SK-N-SH (cell line): ENCODE measurements around the gene TAMM41. TPM values are rescaled to one million over a fixed set of nuclear protein-coding genes. Genes with fewer than 3 reads are reported as not detected.
"Not testable (repeated sequence)": the region's sequence is repeated elsewhere in the genome, so short reads cannot be mapped to it uniquely, and the experiment has no call there.

ENCODE experiments used
- CTCF ChIA-PET: fragments of 300-600, 350-600 bp; formaldehyde crosslinking; extraction: SDS; loops from one replicate; lab custom pipeline; 2021; lab: Yijun Ruan, JAX
- POLR2A ChIA-PET: fragments of 350-600 bp; sonication (Branson Sonifier 250); formaldehyde crosslinking; extraction: SDS; loops from one replicate; lab custom pipeline; 2020; ENCODE audit warnings: antibody characterized with exemption, inconsistent platforms; lab: Yijun Ruan, JAX
- DNase-seq: peaks from one replicate; pipeline ENCODE4 v3.0.0; 2012
- H2AFZ ChIP-seq: fragments of 200-600 bp; sonication (generic); 2 replicates; pipeline ENCODE4 v1.8.1; 2016; ENCODE audit warnings: antibody characterized with exemption, mild to moderate bottlenecking, low read depth
- H3F3A ChIP-seq: fragments of 200-600 bp; sonication (generic); replicated peaks from 2 replicates; pipeline ENCODE3; 2016; ENCODE audit warnings: antibody characterized with exemption, mild to moderate bottlenecking; ENCODE audit not compliant: insufficient read depth
- H3K27ac ChIP-seq, 2 experiments: fragments of 200-500 bp in 1 of 2; fragments of 200-600 bp in 1 of 2; sonication (Bioruptor generic) in 1 of 2; sonication (generic), shearing (Covaris generic) in 1 of 2; 2 replicates each; pipeline versions ENCODE4 v1.5.1 to v1.6.1; 2014 to 2016; ENCODE audit warnings: low read depth in 2 of 2, inconsistent platforms in 1 of 2, low read length in 1 of 2, mild to moderate bottlenecking in 1 of 2, mixed read lengths in 1 of 2
- H3K27me3 ChIP-seq: fragments of 200-600 bp; sonication (generic), shearing (Covaris generic); 2 replicates; pipeline ENCODE4 v1.6.1; 2016; ENCODE audit warnings: mixed run types; ENCODE audit not compliant: insufficient read depth
- H3K36me3 ChIP-seq, 2 experiments: fragments of 200-500 bp in 1 of 2; fragments of 200-600 bp in 1 of 2; sonication (Bioruptor generic) in 1 of 2; sonication (generic) in 1 of 2; replicated peaks in 1 of 2; 2 replicates each; pipeline versions ENCODE3 to v1.5.1; 2014 to 2016; ENCODE audit warnings: low read length in 1 of 2, mild to moderate bottlenecking in 1 of 2; ENCODE audit not compliant: insufficient read depth in 2 of 2, control insufficient read depth in 1 of 2
- H3K4me1 ChIP-seq, 2 experiments: fragments of 200-500 bp in 1 of 2; fragments of 200-600 bp in 1 of 2; sonication (Bioruptor generic) in 1 of 2; sonication (generic), shearing (Covaris generic) in 1 of 2; 2 replicates each; pipeline versions ENCODE4 v1.5.1 to v1.6.1; 2014 to 2016; ENCODE audit warnings: low read depth in 1 of 2, low read length in 1 of 2, mixed run types in 1 of 2; ENCODE audit not compliant: insufficient read depth in 2 of 2, control insufficient read depth in 1 of 2
- H3K4me2 ChIP-seq: fragments of 200-600 bp; sonication (generic), shearing (Covaris generic); 2 replicates; pipeline ENCODE4 v1.6.1; 2017; ENCODE audit warnings: mixed run types
- H3K4me3 ChIP-seq, 2 experiments: fragments of 200-500 bp in 1 of 2; fragments of 200-600 bp in 1 of 2; sonication (Bioruptor generic) in 1 of 2; sonication (generic), shearing (Covaris generic) in 1 of 2; 2 replicates each; pipeline versions ENCODE4 v1.5.1 to v1.8.1; 2014 to 2016; ENCODE audit warnings: low read depth in 2 of 2, inconsistent platforms in 1 of 2, low read length in 1 of 2, mild to moderate bottlenecking in 1 of 2, mixed read lengths in 1 of 2, moderate library complexity in 1 of 2
- H3K79me2 ChIP-seq: fragments of 200-600 bp; sonication (generic); 2 replicates; pipeline ENCODE4 v1.8.1; 2017; ENCODE audit warnings: mild to moderate bottlenecking; ENCODE audit not compliant: insufficient read depth
- H3K9ac ChIP-seq: fragments of 200-600 bp; sonication (generic); 2 replicates; pipeline ENCODE4 v1.6.1; 2017; ENCODE audit warnings: mixed run types
- H3K9me2 ChIP-seq: fragments of 200-600 bp; sonication (generic); 2 replicates; pipeline ENCODE4 v1.6.1; 2017; ENCODE audit warnings: mixed run types
- H3K9me3 ChIP-seq: fragments of 200-600 bp; sonication (generic); 2 replicates; pipeline ENCODE4 v1.6.1; 2017; ENCODE audit warnings: mixed run types, mild to moderate bottlenecking, moderate library complexity
- H4K20me1 ChIP-seq: fragments of 200-600 bp; sonication (generic); 2 replicates; pipeline ENCODE4 v1.6.1; 2017; ENCODE audit warnings: mild to moderate bottlenecking, mixed run types; ENCODE audit not compliant: insufficient read depth
- WGBS: methylation state at CpG from one replicate; pipeline ENCODE4 v1.1.6; 2017; ENCODE audit warnings: low lambda C conversion rate; 5-methylcytosine and 5-hydroxymethylcytosine counted together
- polyA plus RNA-seq, 3 experiments: library from polyadenylated mRNA; depleted of rRNA; stranded (reverse); fragments of >200 nt; gene quantifications; 2 replicates each; pipeline ENCODE4 v1.2.3, GENCODE V29; 2012
- small RNA-seq, 7 experiments: library from RNA; depleted of rRNA; stranded (forward); fragments of <200 nt; gene quantifications; one replicate each; pipeline ENCODE3, GENCODE V24; 2012

TAMM41 gene
- polyA plus RNA-seq, 1 of the 3 experiments (the other 2 are of a cell fraction): 14.3 TPM

DNA sequence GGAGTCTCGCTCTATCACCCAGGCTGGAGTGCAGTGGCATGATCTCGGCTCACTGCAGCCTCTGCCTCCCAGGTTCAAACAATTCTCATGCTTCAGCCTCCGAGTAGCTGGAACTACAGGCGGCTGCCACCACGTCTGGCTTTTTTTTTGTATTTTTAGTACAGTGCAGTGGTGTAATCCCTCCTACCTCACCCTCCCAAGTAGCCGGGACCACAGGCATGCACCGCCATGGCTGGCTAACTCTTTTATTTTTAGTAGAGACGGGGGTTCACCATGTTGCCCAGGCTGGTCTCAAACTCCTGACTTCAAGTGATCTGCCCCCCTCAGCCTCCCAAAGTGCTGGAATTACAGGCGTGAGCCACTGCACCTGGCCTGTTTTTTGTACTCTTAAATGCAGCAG lies 98.4 kb downstream of the TAMM41 start:
- 66% methylated on average over 9 of the region's 9 CpGs for WGBS
- H3F3A ChIP-seq, DNase-seq, H3K9me2 ChIP-seq, H2AFZ ChIP-seq, H4K20me1 ChIP-seq, H3K36me3 ChIP-seq, H3K9me3 ChIP-seq, H3K4me2 ChIP-seq, POLR2A ChIA-PET, H3K4me3 ChIP-seq, H3K9ac ChIP-seq, H3K4me1 ChIP-seq, H3K27ac ChIP-seq, H3K79me2 ChIP-seq, H3K27me3 ChIP-seq: not testable (repeated sequence)
- CTCF ChIA-PET: interaction anchor here (0.6 kb wide), 1 partner anchor 1245 kb away, joined by 3 read pairs; no protein-coding TSS in a partner anchor

Small RNAs within 50 kb of the gene (small RNA-seq; reads per million reads assigned to genes)
- gene CYCSP12: 0 reads per million in 7 experiments

Other genes starting within 250 kb of the TAMM41 start
- 48.9 and 52.1 TPM in 2 replicates for gene VGLL4, start 203.0 kb downstream of the TAMM41 start, polyA plus RNA-seq (2012; rRNA removed)
- 0.20 and 0.26 TPM in 2 replicates for gene SYN2, start 157.5 kb upstream of the TAMM41 start, polyA plus RNA-seq (2012; rRNA removed)